K562 treated with DMSO at 1 percent for 4 hours (cell line): ENCODE results near the gene FBRSL1. TPM values are rescaled to one million over a fixed set of nuclear protein-coding genes. Genes with fewer than 3 reads are reported as not detected.

ENCODE experiments used
- total RNA-seq: library from RNA; unstranded; fragments of 300-600 nt; gene quantifications from 2 replicates; pipeline ENCODE4 v1.2.3, GENCODE V29; 2022; ENCODE audit not compliant: insufficient read depth

The FBRSL1 gene
- total RNA-seq: 27.8 and 37.4 TPM in 2 replicates

DNA sequence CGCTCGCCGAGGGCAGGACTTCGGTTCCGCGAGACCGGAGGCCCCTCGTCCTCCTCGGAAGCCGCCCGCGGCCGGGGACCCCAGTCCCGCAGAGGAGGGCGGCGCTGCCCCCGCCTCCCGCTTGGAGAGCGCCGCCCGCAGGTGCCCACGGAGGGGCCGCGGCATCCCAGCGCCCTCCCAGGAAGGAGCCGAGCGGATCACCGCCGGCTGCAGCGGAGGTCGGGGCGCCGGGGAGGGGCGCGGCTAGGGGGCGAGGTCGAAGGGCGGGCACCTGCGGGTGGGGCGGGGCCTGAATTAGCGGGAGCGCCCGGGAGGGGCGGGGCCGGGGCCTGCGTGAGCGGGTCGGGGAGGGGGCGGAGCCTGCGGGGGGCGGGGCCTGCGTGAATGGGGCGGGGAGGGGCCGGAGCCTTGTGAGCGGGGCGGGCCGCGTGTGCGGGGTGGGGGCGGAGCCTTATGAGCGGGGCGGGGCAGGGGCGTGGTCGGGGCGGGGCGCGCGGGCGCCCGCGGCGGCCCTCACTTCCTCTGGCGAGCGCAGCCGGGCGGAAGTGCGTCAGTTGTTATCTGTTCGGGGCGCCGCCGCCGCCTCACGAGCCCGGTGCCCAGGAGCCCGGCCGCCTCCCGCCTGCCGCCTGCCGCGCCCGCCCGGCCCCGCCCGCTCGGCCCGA, at the start of gene FBRSL1:
FBRSL1 (plus strand) TSS at position 550 of the 665 bp plus-strand sequence.

Other genes starting within 250 kb of the FBRSL1 start
- not detected in 2 replicates for gene GALNT9, start 160.6 kb upstream of the FBRSL1 start, total RNA-seq
- not detected in 2 replicates for gene LRCOL1, start 120.4 kb downstream of the FBRSL1 start, total RNA-seq
- 0.70 TPM in 1 of 2 replicates, not detected in the other for gene P2RX2, start 128.6 kb downstream of the FBRSL1 start, total RNA-seq
- 41.1 and 63.6 TPM in 2 replicates for gene POLE, start 197.2 kb downstream of the FBRSL1 start, total RNA-seq
- gene PXMP2, start 197.4 kb downstream of the FBRSL1 start, total RNA-seq: 54.8 and 69.1 TPM in 2 replicates
- gene PGAM5, start 220.7 kb downstream of the FBRSL1 start, total RNA-seq: 26.6 and 28.7 TPM in 2 replicates